NCI-H2029 treated with DMSO at 0.1 percent for 48 hours (cell line): ENCODE data around the gene C10orf62.
"Not testable (repeated sequence)": the region's sequence is repeated elsewhere in the genome, so short reads cannot be mapped to it uniquely, and the experiment has no call there.

Experiments used
- DNase-seq: peaks from one replicate; lab custom pipeline; 2025; lab: John Stamatoyannopoulos, UW

Gene C10orf62

GRCh38 chr10:97589479-97589878 lies at the start of gene C10orf62:
TSS of gene C10orf62 (plus strand) at chr10:97589721. CDS start at chr10:97589898, 177 bp downstream.
- DNase-seq = no peak

GRCh38 chr10:97540669-97541500 lies 48.6 kb upstream of the C10orf62 start:
- no peak for DNase-seq

GRCh38 chr10:97542169-97543024 lies 47.1 kb upstream of the C10orf62 start:
- DNase-seq = no peak

GRCh38 chr10:97543025-97543546 lies 46.4 kb upstream of the C10orf62 start:
- no peak for DNase-seq

GRCh38 chr10:97546456-97547270 lies 42.9 kb upstream of the C10orf62 start:
- no peak for DNase-seq

GRCh38 chr10:97547271-97547600 lies 42.3 kb upstream of the C10orf62 start:
- no peak for DNase-seq

GRCh38 chr10:97547962-97548361 lies 41.6 kb upstream of the C10orf62 start:
- DNase-seq = no peak

- DNase-seq = no peak
Measured at GRCh38 chr10:97548828-97549455, 40.6 kb upstream of the C10orf62 start.

GRCh38 chr10:97549587-97550322 lies 39.8 kb upstream of the C10orf62 start:
- no peak for DNase-seq

- no peak for DNase-seq
Measured at GRCh38 chr10:97550336-97551149, 39.0 kb upstream of the C10orf62 start.

GRCh38 chr10:97551271-97551670 lies 38.2 kb upstream of the C10orf62 start:
- DNase-seq = no peak

- peak; percentile 8 for DNase-seq
Measured at GRCh38 chr10:97553575-97554031, 35.9 kb upstream of the C10orf62 start.

GRCh38 chr10:97554336-97554735 lies 35.2 kb upstream of the C10orf62 start:
- DNase-seq = not testable (repeated sequence)

- DNase-seq = not testable (repeated sequence)
Measured at GRCh38 chr10:97555541-97555940, 34.0 kb upstream of the C10orf62 start.

- not testable (repeated sequence) for DNase-seq
Measured at GRCh38 chr10:97560731-97561381, 28.7 kb upstream of the C10orf62 start.

GRCh38 chr10:97561386-97562077 lies 28.0 kb upstream of the C10orf62 start:
- DNase-seq = not testable (repeated sequence)

- DNase-seq = not testable (repeated sequence)
Measured at GRCh38 chr10:97562329-97562728, 27.2 kb upstream of the C10orf62 start.

- DNase-seq = no peak
Measured at GRCh38 chr10:97563337-97563736, 26.2 kb upstream of the C10orf62 start.

GRCh38 chr10:97564776-97565175 lies 24.7 kb upstream of the C10orf62 start:
- no peak for DNase-seq
